T-helper 9 cell (primary cell): Measurements from ENCODE around the gene STK24.

Source experiments
- DNase-seq: peaks from one replicate; pipeline ENCODE4 v3.0.0-alpha.2; 2020

STK24 gene

GRCh38 chr13:98401934-98402333, 175.0 kb downstream of the STK24 start:
- DNase-seq = no peak

- DNase-seq = no peak
These were observed 177.2 kb downstream of the STK24 start for GRCh38 chr13:98399756-98400155.

- DNase-seq = no peak
These were observed 178.3 kb downstream of the STK24 start for GRCh38 chr13:98398581-98398980.

GRCh38 chr13:98397861-98398260, 179.0 kb downstream of the STK24 start:
- no peak for DNase-seq

GRCh38 chr13:98397221-98397620, 179.7 kb downstream of the STK24 start:
- DNase-seq = no peak

- DNase-seq = no peak
These were observed 180.7 kb downstream of the STK24 start for GRCh38 chr13:98396071-98396710.
